ENCODE data around the gene ARL8B. TPM values are rescaled to one million over a fixed set of nuclear protein-coding genes. Genes with fewer than 3 reads are reported as not detected.
A peak's percentile ranks its signal among the peaks of the same experiment; 100 is the strongest.

The ARL8B gene
- total and polyA plus RNA-seq, 2 donors (not counting 1 experiment from before 2014, with no cell fraction given), result 74.8 to 98.4 TPM

DNA sequence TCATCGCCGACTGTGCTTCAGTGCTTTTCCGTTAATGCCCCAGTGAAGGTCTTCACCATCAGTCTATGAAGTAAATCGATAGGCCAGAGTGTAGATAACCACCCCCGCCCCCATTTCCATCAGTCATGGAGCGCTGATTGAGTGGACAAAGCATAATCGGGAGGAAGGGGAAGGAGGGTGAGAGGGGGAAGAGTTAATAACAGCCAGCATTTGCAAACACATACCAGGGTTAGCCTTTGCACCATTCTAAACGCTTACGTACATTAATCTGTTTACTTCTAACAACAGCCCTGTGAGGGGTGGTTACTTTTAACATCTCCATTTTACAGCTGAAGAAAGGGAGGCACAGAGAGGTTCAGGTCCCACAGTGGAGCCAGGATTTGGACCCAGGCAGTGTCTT, 92.3 kb downstream of the ARL8B start:
- no peak overlapping the region for H2AFZ ChIP-seq (ENCODE audit: low read length)
- H3K4me1 ChIP-seq (ENCODE audit: control insufficient read depth, extremely low read depth, insufficient read depth, low read length), result peaks cover 2% of the 10 kb centered on the region
- H4K20me1 ChIP-seq (ENCODE audit: control insufficient read depth, extremely low read depth, insufficient read depth, low read length), result no peaks in the 10 kb centered on the region
- no peak overlapping the region for H3K9ac ChIP-seq (ENCODE audit: insufficient read depth, low read length)
- DNase-seq (ENCODE audit: low read depth in 2 of 2), result no peak
- H3K4me2 ChIP-seq (ENCODE audit: extremely low read depth, insufficient read depth, low read length), result no peak overlapping the region
- H3K27me3 ChIP-seq (ENCODE audit: control insufficient read depth, insufficient read depth, low read length), result no peaks in the 10 kb centered on the region
- H3K79me2 ChIP-seq (ENCODE audit: control insufficient read depth, insufficient read depth, low read length), result no peaks in the 10 kb centered on the region
- no peaks in the 10 kb centered on the region for H3K9me3 ChIP-seq (ENCODE audit: control insufficient read depth, insufficient read depth, low read depth, low read length)
- no peak overlapping the region for H3K4me3 ChIP-seq (replicated peaks in 1 of 4; ENCODE audit: control extremely low read depth in 1 of 4, insufficient read depth in 1 of 4, low read depth in 3 of 4, low read length in 4 of 4)
- TF ChIP-seq, protein P1, sequence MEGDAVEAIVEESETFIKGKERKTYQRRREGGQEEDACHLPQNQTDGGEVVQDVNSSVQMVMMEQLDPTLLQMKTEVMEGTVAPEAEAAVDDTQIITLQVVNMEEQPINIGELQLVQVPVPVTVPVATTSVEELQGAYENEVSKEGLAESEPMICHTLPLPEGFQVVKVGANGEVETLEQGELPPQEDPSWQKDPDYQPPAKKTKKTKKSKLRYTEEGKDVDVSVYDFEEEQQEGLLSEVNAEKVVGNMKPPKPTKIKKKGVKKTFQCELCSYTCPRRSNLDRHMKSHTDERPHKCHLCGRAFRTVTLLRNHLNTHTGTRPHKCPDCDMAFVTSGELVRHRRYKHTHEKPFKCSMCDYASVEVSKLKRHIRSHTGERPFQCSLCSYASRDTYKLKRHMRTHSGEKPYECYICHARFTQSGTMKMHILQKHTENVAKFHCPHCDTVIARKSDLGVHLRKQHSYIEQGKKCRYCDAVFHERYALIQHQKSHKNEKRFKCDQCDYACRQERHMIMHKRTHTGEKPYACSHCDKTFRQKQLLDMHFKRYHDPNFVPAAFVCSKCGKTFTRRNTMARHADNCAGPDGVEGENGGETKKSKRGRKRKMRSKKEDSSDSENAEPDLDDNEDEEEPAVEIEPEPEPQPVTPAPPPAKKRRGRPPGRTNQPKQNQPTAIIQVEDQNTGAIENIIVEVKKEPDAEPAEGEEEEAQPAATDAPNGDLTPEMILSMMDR (conservative IDR thresholded peaks at IDR 0.05 in 1 of 2, IDR thresholded peaks at IDR 0.05 in 1 of 2; ENCODE audit: low read depth in 1 of 2, low read length in 2 of 2), result no peak
- no peak for TF ChIP-seq EZH2 (IDR thresholded peaks at IDR 0.05; ENCODE audit: low read length, missing control alignments)
- peaks cover 14% of the 10 kb centered on the region for H3K36me3 ChIP-seq (ENCODE audit: control insufficient read depth, insufficient read depth, low read length)
- H3K27ac ChIP-seq (ENCODE audit: insufficient read depth, low read length), result no peak overlapping the region

DNA sequence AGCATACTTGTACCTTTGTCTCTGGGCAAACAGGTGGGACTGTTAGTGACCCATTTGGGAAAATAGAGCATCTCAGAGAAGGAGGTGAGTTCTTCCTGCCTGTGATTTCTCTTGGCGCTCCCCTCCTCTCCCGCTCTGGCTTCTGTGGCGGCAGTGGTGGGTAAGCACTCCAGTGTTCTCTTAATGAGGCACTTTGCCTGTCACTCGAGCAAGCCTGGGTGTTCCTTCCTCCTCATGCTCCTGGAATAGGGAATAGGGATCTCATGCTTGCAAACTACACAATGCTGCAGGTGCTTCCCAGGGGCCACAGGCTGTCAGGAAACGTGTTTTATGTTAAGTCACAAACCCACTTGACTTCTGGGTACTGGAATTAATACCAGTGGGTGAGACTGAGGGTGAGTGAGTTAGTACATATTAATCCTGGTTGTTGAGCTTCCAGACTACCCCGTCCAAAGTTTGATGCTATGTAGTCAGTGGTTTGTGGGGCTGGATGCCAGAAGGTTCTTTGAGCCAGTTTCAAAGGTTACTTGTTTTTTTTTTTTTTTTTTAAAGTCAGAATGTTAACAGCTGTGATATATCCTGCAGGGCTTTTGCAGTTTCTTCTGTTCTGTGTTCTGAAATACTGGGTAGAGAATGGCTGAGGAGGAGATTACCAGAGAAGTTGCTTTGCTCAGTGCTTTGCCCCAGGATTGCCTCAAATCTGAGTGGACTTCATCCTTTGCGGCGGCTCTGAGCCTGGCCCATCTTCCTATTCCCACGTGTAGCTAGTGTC, 95.9 kb downstream of the ARL8B start:
- Histone ChIP-seq H3K79me2 (ENCODE audit: control insufficient read depth, insufficient read depth, low read length) (no peaks in the 10 kb centered on the region), H3K27ac (ENCODE audit: insufficient read depth, low read length) (no peak overlapping the region), H3K9me3 (ENCODE audit: control insufficient read depth, insufficient read depth, low read depth, low read length) (no peaks in the 10 kb centered on the region), H3K27me3 (ENCODE audit: control insufficient read depth, insufficient read depth, low read length) (no peaks in the 10 kb centered on the region), H3K4me3 (replicated peaks in 1 of 4; ENCODE audit: control extremely low read depth in 1 of 4, insufficient read depth in 1 of 4, low read depth in 3 of 4, low read length in 4 of 4) (no peak overlapping the region), H3K4me1 (ENCODE audit: control insufficient read depth, extremely low read depth, insufficient read depth, low read length) (peaks cover 2% of the 10 kb centered on the region), H3K36me3 (ENCODE audit: control insufficient read depth, insufficient read depth, low read length) (peaks cover 6% of the 10 kb centered on the region), H3K9ac (ENCODE audit: insufficient read depth, low read length) (no peak overlapping the region), H4K20me1 (ENCODE audit: control insufficient read depth, extremely low read depth, insufficient read depth, low read length) (no peaks in the 10 kb centered on the region), H3K4me2 (ENCODE audit: extremely low read depth, insufficient read depth, low read length) (peak overlapping the region; percentile 19), H2AFZ (ENCODE audit: low read length) (no peak overlapping the region)
- TF ChIP-seq EZH2 (IDR thresholded peaks at IDR 0.05; ENCODE audit: low read length, missing control alignments), result no peak
- TF ChIP-seq, protein P1 (conservative IDR thresholded peaks at IDR 0.05 in 1 of 2, IDR thresholded peaks at IDR 0.05 in 1 of 2; ENCODE audit: low read depth in 1 of 2, low read length in 2 of 2), result no peak
- DNase-seq (ENCODE audit: low read depth in 2 of 2), result peak; percentile 78

DNA sequence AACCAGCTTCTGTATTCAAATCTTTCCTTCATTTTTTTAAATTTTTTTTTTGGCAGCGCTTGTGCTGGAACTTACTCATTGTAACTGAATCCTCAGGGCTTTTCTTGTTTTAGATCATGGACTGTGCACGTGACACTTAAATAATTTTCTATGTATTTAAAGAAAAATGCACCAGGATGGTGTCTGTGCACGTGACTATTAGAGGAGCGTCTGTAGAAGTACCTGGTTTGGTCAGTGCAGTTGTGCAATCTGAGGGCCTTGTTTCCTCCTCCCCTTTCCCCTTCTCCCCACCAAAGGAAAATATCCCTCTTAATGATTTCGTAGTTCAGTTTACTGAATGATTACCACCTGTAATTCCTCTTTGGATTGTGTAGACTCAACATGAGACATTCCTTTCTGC, 96.7 kb downstream of the ARL8B start:
- peak in 1 of 2 donors; percentile 24 for DNase-seq (ENCODE audit: low read depth in 2 of 2)
- peaks cover 2% of the 10 kb centered on the region for H3K4me1 ChIP-seq (ENCODE audit: control insufficient read depth, extremely low read depth, insufficient read depth, low read length)
- H3K27me3 ChIP-seq (ENCODE audit: control insufficient read depth, insufficient read depth, low read length), result no peaks in the 10 kb centered on the region

More for the DNA sequence above, 96.7 kb downstream of the ARL8B start:
- H3K27ac ChIP-seq (ENCODE audit: insufficient read depth, low read length), result no peak overlapping the region
- no peaks in the 10 kb centered on the region for H3K9me3 ChIP-seq (ENCODE audit: control insufficient read depth, insufficient read depth, low read depth, low read length)
- no peak for TF ChIP-seq EZH2 (IDR thresholded peaks at IDR 0.05; ENCODE audit: low read length, missing control alignments)
- TF ChIP-seq, protein P1 (conservative IDR thresholded peaks at IDR 0.05 in 1 of 2, IDR thresholded peaks at IDR 0.05 in 1 of 2; ENCODE audit: low read depth in 1 of 2, low read length in 2 of 2), result no peak
- H3K79me2 ChIP-seq (ENCODE audit: control insufficient read depth, insufficient read depth, low read length), result no peaks in the 10 kb centered on the region
- H3K4me3 ChIP-seq (replicated peaks in 1 of 4; ENCODE audit: control extremely low read depth in 1 of 4, insufficient read depth in 1 of 4, low read depth in 3 of 4, low read length in 4 of 4), result no peak overlapping the region
- H4K20me1 ChIP-seq (ENCODE audit: control insufficient read depth, extremely low read depth, insufficient read depth, low read length), result no peaks in the 10 kb centered on the region
- no peak overlapping the region for H3K9ac ChIP-seq (ENCODE audit: insufficient read depth, low read length)
- no peak overlapping the region for H2AFZ ChIP-seq (ENCODE audit: low read length)
- no peak overlapping the region for H3K4me2 ChIP-seq (ENCODE audit: extremely low read depth, insufficient read depth, low read length)
- peaks cover 5% of the 10 kb centered on the region for H3K36me3 ChIP-seq (ENCODE audit: control insufficient read depth, insufficient read depth, low read length)

Data from fibroblast of lung (primary cell).